Liver (tissue), 9 donors: ENCODE data around the gene MAFF. TPM values are rescaled to one million over a fixed set of nuclear protein-coding genes. Genes with fewer than 3 reads are reported as not detected.

Experiments used
- DNase-seq: peaks from one replicate; pipeline ENCODE4 v3.0.0-alpha.2; 2017; ENCODE audit warnings: low spot score
- H3K27ac ChIP-seq, 2 donors: one replicate each; pipeline ENCODE4 v1.7.0; 2013; ENCODE audit warnings: inconsistent platforms in 2 of 2, low read length in 2 of 2, control low read depth in 1 of 2, low read depth in 1 of 2, mild to moderate bottlenecking in 1 of 2
- H3K27me3 ChIP-seq, 4 donors: one replicate each; pipeline versions ENCODE4 v1.6.1 to v1.7.0; 2013; ENCODE audit warnings: low read length in 3 of 4, inconsistent platforms in 1 of 4, mild to moderate bottlenecking in 1 of 4, moderate library complexity in 1 of 4; ENCODE audit not compliant: control insufficient read depth in 4 of 4, insufficient read depth in 4 of 4
- H3K36me3 ChIP-seq, 4 donors: one replicate each; pipeline versions ENCODE4 v1.6.1 to v1.7.0; 2013; ENCODE audit warnings: low read length in 3 of 4, mild to moderate bottlenecking in 3 of 4, low read depth in 1 of 4, moderate library complexity in 1 of 4; ENCODE audit not compliant: control insufficient read depth in 4 of 4, insufficient read depth in 3 of 4
- H3K4me1 ChIP-seq, 4 donors: one replicate each; pipeline versions ENCODE4 v1.6.1 to v1.7.0; 2013; ENCODE audit warnings: low read length in 3 of 4, mild to moderate bottlenecking in 3 of 4, moderate library complexity in 1 of 4; ENCODE audit not compliant: control insufficient read depth in 4 of 4, insufficient read depth in 4 of 4
- H3K4me3 ChIP-seq, 3 donors: one replicate each; pipeline versions ENCODE4 v1.6.1 to v1.7.0; 2013; ENCODE audit warnings: low read length in 3 of 3, control low read depth in 1 of 3, low read depth in 1 of 3, mild to moderate bottlenecking in 1 of 3
- H3K9ac ChIP-seq, 2 donors: one replicate each; pipeline ENCODE4 v1.7.0; 2013; ENCODE audit warnings: low read length in 2 of 2, mild to moderate bottlenecking in 2 of 2, moderate library complexity in 2 of 2, control low read depth in 1 of 2, low read depth in 1 of 2
- H3K9me3 ChIP-seq, 4 donors: one replicate each; pipeline versions ENCODE4 v1.6.1 to v1.7.0; 2013; ENCODE audit warnings: low read length in 3 of 4; ENCODE audit not compliant: control insufficient read depth in 4 of 4
- ATF3 ChIP-seq: IDR thresholded peaks from 2 replicates; pipeline ENCODE4 v1.6.1; 2016; ENCODE audit warnings: antibody characterized with exemption
- CTCF ChIP-seq: fragments of 150-350 bp; IDR thresholded peaks from 2 replicates; pipeline ENCODE4 v1.5.1; 2017; ENCODE audit warnings: improper control_type of control experiment, low read depth, low read length; ENCODE audit not compliant: missing input control
- EGR1 ChIP-seq, 2 donors: IDR thresholded peaks; 2 replicates each; pipeline ENCODE4 v1.6.1; 2016 to 2018; ENCODE audit warnings: antibody characterized with exemption in 2 of 2, low read depth in 2 of 2
- FOXA1 ChIP-seq: IDR thresholded peaks from 2 replicates; pipeline ENCODE4 v1.6.1; 2016; ENCODE audit warnings: antibody characterized with exemption
- FOXA2 ChIP-seq: IDR thresholded peaks from 2 replicates; pipeline ENCODE4 v1.6.1; 2016; ENCODE audit warnings: antibody characterized with exemption
- GABPA ChIP-seq, 2 donors: IDR thresholded peaks in 1 of 2; conservative IDR thresholded peaks in 1 of 2; 2 replicates each; pipeline ENCODE4 v1.6.1; 2016; ENCODE audit warnings: antibody characterized with exemption in 2 of 2, mild to moderate bottlenecking in 1 of 2, moderate library complexity in 1 of 2
- HNF4A ChIP-seq, 2 donors: conservative IDR thresholded peaks; 2 replicates each; pipeline ENCODE4 v1.6.1; 2016; ENCODE audit warnings: antibody characterized with exemption in 2 of 2, mild to moderate bottlenecking in 2 of 2
- JUND ChIP-seq, 2 donors: IDR thresholded peaks; 2 replicates each; pipeline ENCODE4 v1.6.1; 2016; ENCODE audit warnings: antibody characterized with exemption in 2 of 2
- NR2F2 ChIP-seq: IDR thresholded peaks from 2 replicates; pipeline ENCODE4 v1.6.1; 2016; ENCODE audit warnings: antibody characterized with exemption
- RAD21 ChIP-seq, 2 donors: IDR thresholded peaks; 2 replicates each; pipeline ENCODE4 v1.6.1; 2016; ENCODE audit warnings: antibody characterized with exemption in 2 of 2, mild to moderate bottlenecking in 2 of 2
- REST ChIP-seq: IDR thresholded peaks from 2 replicates; pipeline ENCODE4 v1.6.1; 2016; ENCODE audit warnings: antibody characterized with exemption, mild to moderate bottlenecking
- RXRA ChIP-seq, 2 donors: IDR thresholded peaks; 2 replicates each; pipeline ENCODE4 v1.6.1; 2017 to 2018; ENCODE audit warnings: antibody characterized with exemption in 2 of 2, mild to moderate bottlenecking in 1 of 2
- SP1 ChIP-seq: IDR thresholded peaks from 2 replicates; pipeline ENCODE4 v1.6.1; 2018; ENCODE audit warnings: antibody characterized with exemption, mild to moderate bottlenecking
- TAF1 ChIP-seq: conservative IDR thresholded peaks from 2 replicates; pipeline ENCODE4 v1.6.1; 2016; ENCODE audit warnings: antibody characterized with exemption, mild to moderate bottlenecking
- YY1 ChIP-seq: IDR thresholded peaks from 2 replicates; pipeline ENCODE4 v1.6.1; 2016; ENCODE audit warnings: antibody characterized with exemption, mild to moderate bottlenecking
- ZBTB33 ChIP-seq: IDR thresholded peaks from 2 replicates; pipeline ENCODE4 v1.6.1; 2016; ENCODE audit warnings: antibody characterized with exemption
- WGBS: extraction: QIAGEN DNeasy Blood & Tissue Kit; methylation state at CpG from one replicate; pipeline ENCODE4 v1.1.7; 2013; 5-methylcytosine and 5-hydroxymethylcytosine counted together
- polyA plus RNA-seq, 2 donors: library from polyadenylated mRNA; stranded (reverse) in 1 of 2; unstranded in 1 of 2; fragments of 200-250 nt in 1 of 2; fragments of >200 nt in 1 of 2; fragmentation: Nextera tagmentation in 1 of 2; extraction: Ambion mirVana in 1 of 2; gene quantifications; one replicate each; pipeline versions ENCODE4 v1.2.1 to v1.2.3, GENCODE V29; 2013 to 2015
- total RNA-seq, 2 donors: library from RNA; depleted of rRNA; stranded (reverse); fragments of >200 nt; gene quantifications; one replicate each; pipeline ENCODE4 v1.2.3, GENCODE V29; 2014
- TF ChIP-seq, protein P1 (sequence below): IDR thresholded peaks from 2 replicates; pipeline ENCODE4 v1.6.1; 2016; ENCODE audit warnings: antibody characterized with exemption
- donor health status: healthy.
- donor health status: healthy.
- donor health status: healthy.
- donor health status: healthy.
- donor health status: healthy.

Gene MAFF
- total and polyA plus RNA-seq, 4 donors: 1.4 to 3.3 (median 2.0) TPM

- TF ChIP-seq ZBTB33 (no peak), GABPA (IDR thresholded peaks at IDR 0.05 in 1 of 2, conservative IDR thresholded peaks at IDR 0.05 in 1 of 2) (no peak), RXRA (IDR thresholded peaks at IDR 0.05) (no peak), JUND (IDR thresholded peaks at IDR 0.05) (no peak), RAD21 (IDR thresholded peaks at IDR 0.05) (no peak), SP1 (no peak), EGR1 (IDR thresholded peaks at IDR 0.05; ENCODE audit: low read depth in 2 of 2) (no peak), CTCF (no peak)
Observed at GRCh38 chr22:38248280-38248679, 46.5 kb downstream of the MAFF start (continued).

DNA sequence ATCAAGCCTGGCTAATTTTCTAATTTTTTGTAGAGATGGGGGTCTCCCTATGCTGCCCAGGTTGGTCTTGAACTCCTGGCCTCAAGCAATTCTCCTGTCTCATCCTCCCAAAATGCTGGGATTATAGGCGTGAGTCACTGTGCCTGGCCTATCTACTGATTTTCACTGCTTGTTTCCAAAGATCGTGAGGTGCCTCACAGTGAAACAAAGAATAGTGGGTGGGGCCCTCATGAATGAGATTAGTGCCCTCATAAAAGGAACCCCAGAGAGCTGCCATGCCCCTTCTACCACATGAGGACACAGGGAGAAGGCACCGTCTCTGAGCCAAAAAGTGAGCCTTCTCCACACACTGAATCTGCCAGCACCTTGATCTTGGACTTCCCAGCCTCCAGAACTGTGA lies 47.5 kb downstream of the MAFF start:
- H3K9ac ChIP-seq: no peak overlapping the region
- TF ChIP-seq ZBTB33 (no peak), HNF4A (conservative IDR thresholded peaks at IDR 0.05) (no peak), FOXA1 (no peak)
- TF ChIP-seq, protein P1, sequence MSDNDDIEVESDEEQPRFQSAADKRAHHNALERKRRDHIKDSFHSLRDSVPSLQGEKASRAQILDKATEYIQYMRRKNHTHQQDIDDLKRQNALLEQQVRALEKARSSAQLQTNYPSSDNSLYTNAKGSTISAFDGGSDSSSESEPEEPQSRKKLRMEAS: no peak
- H3K27me3 ChIP-seq: no peaks in the 10 kb centered on the region
- H3K36me3 ChIP-seq: peaks cover 0 to 16% (median 5%) of the 10 kb centered on the region in 4 donors
- DNase-seq: no peak
- H3K4me3 ChIP-seq: no peak overlapping the region
- H3K9me3 ChIP-seq: no peaks in the 10 kb centered on the region
- H3K4me1 ChIP-seq: peaks cover 0 to 1% (median 0%) of the 10 kb centered on the region in 4 donors
- H3K27ac ChIP-seq: no peak overlapping the region
- 93% methylated on average over 3 of the region's 3 CpGs for WGBS

DNA sequence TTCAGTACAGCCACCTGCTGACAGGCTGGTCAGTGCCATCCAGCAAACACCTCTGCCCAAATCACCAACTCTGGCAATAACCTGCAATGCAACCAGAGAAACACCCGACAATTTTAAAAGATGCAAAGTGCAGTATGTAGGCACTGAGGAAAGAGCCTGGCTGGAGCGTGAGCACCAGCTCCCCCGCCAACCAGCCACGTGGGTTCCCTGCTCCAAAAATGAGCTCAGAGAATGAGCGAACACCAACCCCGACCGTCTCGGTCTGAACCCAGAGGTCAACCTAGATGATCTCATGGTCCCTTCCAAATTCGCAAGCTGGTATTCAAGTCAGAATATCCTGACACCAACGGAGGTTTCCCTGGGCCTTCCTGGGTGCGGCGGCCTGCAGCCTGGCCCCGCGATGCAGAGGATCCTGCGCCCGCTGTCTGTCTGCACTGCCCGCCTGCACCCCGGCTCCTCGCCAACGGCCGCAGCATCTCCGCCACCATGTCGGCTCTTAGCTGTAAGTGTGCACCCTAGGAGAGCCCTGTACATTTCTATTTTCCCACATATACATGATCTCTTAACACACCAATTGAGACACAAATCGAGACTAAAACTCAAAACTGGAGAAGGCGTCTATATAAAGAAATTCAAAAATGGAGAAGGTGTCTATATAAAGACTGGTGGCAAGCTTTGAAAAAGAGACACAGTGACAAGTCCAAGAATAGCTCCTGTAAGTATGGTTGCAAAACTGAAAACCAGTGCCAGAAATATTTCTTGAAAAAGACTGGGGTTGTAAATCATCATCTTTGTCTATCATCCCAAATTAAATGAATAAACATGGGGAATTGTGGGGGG lies 48.2 kb downstream of the MAFF start:
- Histone ChIP-seq H3K27ac (no peak overlapping the region), H3K9ac (no peak overlapping the region), H3K9me3 (no peaks in the 10 kb centered on the region), H3K4me1 (peaks cover 0 to 1% (median 0%) of the 10 kb centered on the region in 4 donors), H3K27me3 (no peaks in the 10 kb centered on the region), H3K36me3 (peaks cover 0 to 11% (median 5%) of the 10 kb centered on the region in 4 donors), H3K4me3 (no peak overlapping the region)
- WGBS: 95% methylated on average over 25 of the region's 25 CpGs
- no peak for TF ChIP-seq YY1
- no peak for TF ChIP-seq EGR1 (IDR thresholded peaks at IDR 0.05; ENCODE audit: low read depth in 2 of 2)
- TF ChIP-seq GABPA (IDR thresholded peaks at IDR 0.05 in 1 of 2, conservative IDR thresholded peaks at IDR 0.05 in 1 of 2): no peak
- no peak for TF ChIP-seq SP1
- no peak for TF ChIP-seq ATF3
- TF ChIP-seq FOXA2: no peak
- TF ChIP-seq REST: no peak
- TF ChIP-seq, protein P1: no peak
- no peak for TF ChIP-seq FOXA1
- no peak for TF ChIP-seq RAD21 (IDR thresholded peaks at IDR 0.05)
- no peak for TF ChIP-seq TAF1
- no peak for TF ChIP-seq JUND (IDR thresholded peaks at IDR 0.05)
- no peak for TF ChIP-seq RXRA (IDR thresholded peaks at IDR 0.05)
- no peak for TF ChIP-seq NR2F2
- DNase-seq: no peak
